Suprapubic skin (tissue), 3 donors: ENCODE measurements around the gene VTN.

ENCODE experiments used
- CTCF ChIP-seq, 2 donors: fragments of 200-600 bp in 1 of 2; fragments of 450-650 bp in 1 of 2; sonication (generic) in 1 of 2; IDR thresholded peaks; one replicate each; pipeline ENCODE4 v1.5.1; 2016 to 2019; ENCODE audit warnings: antibody characterized with exemption in 2 of 2, mild to moderate bottlenecking in 1 of 2, moderate library complexity in 1 of 2
- POLR2AphosphoS5 ChIP-seq, 3 donors: sonication (generic); formaldehyde crosslinking; IDR thresholded peaks; one replicate each; pipeline ENCODE4 v1.6.1; 2017; ENCODE audit warnings: antibody characterized with exemption in 3 of 3

GRCh38 chr17:28346199-28346580, 23.9 kb downstream of the VTN start:
- TF ChIP-seq CTCF (IDR thresholded peaks at IDR 0.05) (no peak), POLR2AphosphoS5 (IDR thresholded peaks at IDR 0.05) (no peak)
